MCF 10A (cell line): ENCODE data around the gene FRMPD4. TPM values are rescaled to one million over a fixed set of nuclear protein-coding genes. Genes with fewer than 3 reads are reported as not detected.

Experiments
- BruUV-seq: library from RNA; stranded (reverse); fragments of 400-500 nt; replicated peaks from 2 replicates; lab custom pipeline; 2021; lab: Mats Ljungman, UMichigan
- CTCF ChIA-PET: fragments of 300-600 bp; sonication (Branson Sonifier 250); formaldehyde crosslinking; extraction: SDS; loops from one replicate; lab custom pipeline; 2021; ENCODE audit warnings: antibody characterized with exemption, inconsistent platforms; lab: Yijun Ruan, JAX
- POLR2A ChIA-PET: fragments of 300-600, 350-650 bp; sonication (Branson Sonifier 250); formaldehyde crosslinking; extraction: SDS; loops from one replicate; lab custom pipeline; 2020; ENCODE audit warnings: antibody characterized with exemption, inconsistent platforms; lab: Yijun Ruan, JAX
- DNase-seq: peaks from one replicate; pipeline ENCODE4 v3.0.0-alpha.2; 2018; ENCODE audit not compliant: unreplicated experiment
- H3K27ac Mint-ChIP-seq: one replicate; pipeline ENCODE4 v1.8.0; 2022; ENCODE audit warnings: mild to moderate bottlenecking, low read depth, mixed read lengths; ENCODE audit not compliant: unreplicated experiment
- H3K27me3 Mint-ChIP-seq: one replicate; pipeline ENCODE4 v1.8.0; 2022; ENCODE audit warnings: mixed read lengths; ENCODE audit not compliant: insufficient read depth, unreplicated experiment
- H3K36me3 Mint-ChIP-seq: one replicate; pipeline ENCODE4 v1.8.0; 2022; ENCODE audit warnings: mild to moderate bottlenecking, moderate library complexity, mixed read lengths; ENCODE audit not compliant: insufficient read depth, unreplicated experiment
- H3K4me1 Mint-ChIP-seq: one replicate; pipeline ENCODE4 v1.8.0; 2022; ENCODE audit warnings: mixed read lengths; ENCODE audit not compliant: insufficient read depth, unreplicated experiment
- H3K4me3 Mint-ChIP-seq: one replicate; pipeline ENCODE4 v1.8.0; 2022; ENCODE audit warnings: mild to moderate bottlenecking, moderate library complexity, mixed read lengths; ENCODE audit not compliant: unreplicated experiment
- H3K9me3 Mint-ChIP-seq: one replicate; pipeline ENCODE4 v1.8.0; 2022; ENCODE audit warnings: mixed read lengths; ENCODE audit not compliant: unreplicated experiment
- CTCF ChIP-seq: fragments of 200-600 bp; IDR thresholded peaks from one replicate; pipeline ENCODE4 v1.8.0; 2022; ENCODE audit warnings: antibody characterized with exemption, mild to moderate bottlenecking; ENCODE audit not compliant: unreplicated experiment
- intact Hi-C: fragments of 100-400 bp; cut with micrococcal nuclease; formaldehyde crosslinking; loops from 2 replicates; pipeline ENCODE4 v1.14.1; 2022
- total RNA-seq: library from RNA; stranded (reverse); gene quantifications from 2 replicates; pipeline ENCODE4 v1.2.3, GENCODE V29; 2022

Gene FRMPD4
- total RNA-seq, 1 experiment from 2014 or later = not detected

- Mint-ChIP-seq H3K4me3 (no peak overlapping the region), H3K9me3 (no peaks in the 10 kb centered on the region), H3K4me1 (no peaks in the 10 kb centered on the region), H3K36me3 (no peaks in the 10 kb centered on the region), H3K27me3 (no peaks in the 10 kb centered on the region), H3K27ac (no peak overlapping the region)
- no peak for TF ChIP-seq CTCF
- DNase-seq = peak; percentile 6
- ChIA-PET POLR2A (no interaction called here), CTCF (no interaction called here)
- intact Hi-C loops = no loop called here
- BruUV-seq = no TSS peak
Observed at GRCh38 chrX:12329476-12329875, 191.2 kb downstream of the FRMPD4 start.

- H3K27ac Mint-ChIP-seq = no peak overlapping the region
- TF ChIP-seq CTCF = no peak
- H3K27me3 Mint-ChIP-seq = no peaks in the 10 kb centered on the region
- intact Hi-C loops = no loop called here
- no peaks in the 10 kb centered on the region for H3K9me3 Mint-ChIP-seq
- CTCF ChIA-PET = interaction anchor here (0.6 kb wide), 1 partner anchor 109 kb away, joined by 4 read pairs; no protein-coding TSS in a partner anchor
- POLR2A ChIA-PET = no interaction called here
- BruUV-seq = no TSS peak
- DNase-seq = no peak
- no peaks in the 10 kb centered on the region for H3K4me1 Mint-ChIP-seq
- H3K36me3 Mint-ChIP-seq = no peaks in the 10 kb centered on the region
- H3K4me3 Mint-ChIP-seq = no peak overlapping the region
Observed at GRCh38 chrX:12330841-12331240, 192.6 kb downstream of the FRMPD4 start.

- no TSS peak for BruUV-seq
Observed at GRCh38 chrX:12332786-12333347, 194.6 kb downstream of the FRMPD4 start.

GRCh38 chrX:12339921-12340320 lies 201.6 kb downstream of the FRMPD4 start:
- Mint-ChIP-seq H3K27ac (no peak overlapping the region), H3K4me3 (no peak overlapping the region), H3K4me1 (no peaks in the 10 kb centered on the region), H3K9me3 (peaks cover 12% of the 10 kb centered on the region), H3K36me3 (no peaks in the 10 kb centered on the region), H3K27me3 (peaks cover 28% of the 10 kb centered on the region)
- CTCF ChIA-PET = no interaction called here
- intact Hi-C loops = no loop called here
- BruUV-seq = no TSS peak
- DNase-seq = no peak
- no peak for TF ChIP-seq CTCF
- POLR2A ChIA-PET = no interaction called here

More at GRCh38 chrX:12332786-12333347, 194.6 kb downstream of the FRMPD4 start:
- Mint-ChIP-seq H3K4me1 (no peaks in the 10 kb centered on the region), H3K36me3 (no peaks in the 10 kb centered on the region), H3K27ac (no peak overlapping the region), H3K9me3 (no peaks in the 10 kb centered on the region), H3K4me3 (no peak overlapping the region), H3K27me3 (no peaks in the 10 kb centered on the region)
- intact Hi-C loops = no loop called here
- DNase-seq = no peak
- TF ChIP-seq CTCF = no peak
- POLR2A ChIA-PET = no interaction called here
- CTCF ChIA-PET = no interaction called here
